Measurements from ENCODE around the gene MUC12. TPM values are rescaled to one million over a fixed set of nuclear protein-coding genes. Genes with fewer than 3 reads are reported as not detected.

The MUC12 gene
- total and polyA plus RNA-seq, 8 donors = 0.03 to 0.80 (median 0.43) TPM; not detected in 2

DNA sequence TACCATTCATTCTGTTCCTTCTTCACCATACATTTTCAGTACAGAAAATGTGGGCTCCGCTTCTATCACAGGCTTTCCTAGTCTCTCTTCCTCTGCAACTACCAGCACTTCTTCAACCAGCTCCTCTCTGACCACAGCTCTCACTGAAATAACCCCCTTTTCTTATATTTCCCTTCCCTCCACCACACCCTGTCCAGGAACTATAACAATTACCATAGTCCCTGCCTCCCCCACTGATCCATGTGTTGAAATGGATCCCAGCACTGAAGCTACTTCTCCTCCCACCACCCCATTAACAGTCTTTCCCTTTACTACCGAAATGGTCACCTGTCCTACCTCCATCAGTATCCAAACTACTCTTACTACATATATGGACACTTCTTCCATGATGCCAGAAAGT, 9.5 kb upstream of the MUC12 start:
- no peak overlapping the region for H3K4me3 ChIP-seq
- H3K27ac ChIP-seq = no peak overlapping the region
- no peaks in the 10 kb centered on the region for H3K9me3 ChIP-seq
- WGBS, 2 donors = 46 to 60% methylated on average over 2 of the region's 2 CpGs
- H3K4me1 ChIP-seq = no peaks in the 10 kb centered on the region
- no peaks in the 10 kb centered on the region for H3K36me3 ChIP-seq
- intact Hi-C loops (cut with DNase I) = no loop called here
- DNase-seq (no peak), ATAC-seq (no peak), FAIRE-seq (no peak)
- H3K27me3 ChIP-seq = peaks cover 0 to 4% (median 0%) of the 10 kb centered on the region in 4 donors
- TF ChIP-seq, protein P1, sequence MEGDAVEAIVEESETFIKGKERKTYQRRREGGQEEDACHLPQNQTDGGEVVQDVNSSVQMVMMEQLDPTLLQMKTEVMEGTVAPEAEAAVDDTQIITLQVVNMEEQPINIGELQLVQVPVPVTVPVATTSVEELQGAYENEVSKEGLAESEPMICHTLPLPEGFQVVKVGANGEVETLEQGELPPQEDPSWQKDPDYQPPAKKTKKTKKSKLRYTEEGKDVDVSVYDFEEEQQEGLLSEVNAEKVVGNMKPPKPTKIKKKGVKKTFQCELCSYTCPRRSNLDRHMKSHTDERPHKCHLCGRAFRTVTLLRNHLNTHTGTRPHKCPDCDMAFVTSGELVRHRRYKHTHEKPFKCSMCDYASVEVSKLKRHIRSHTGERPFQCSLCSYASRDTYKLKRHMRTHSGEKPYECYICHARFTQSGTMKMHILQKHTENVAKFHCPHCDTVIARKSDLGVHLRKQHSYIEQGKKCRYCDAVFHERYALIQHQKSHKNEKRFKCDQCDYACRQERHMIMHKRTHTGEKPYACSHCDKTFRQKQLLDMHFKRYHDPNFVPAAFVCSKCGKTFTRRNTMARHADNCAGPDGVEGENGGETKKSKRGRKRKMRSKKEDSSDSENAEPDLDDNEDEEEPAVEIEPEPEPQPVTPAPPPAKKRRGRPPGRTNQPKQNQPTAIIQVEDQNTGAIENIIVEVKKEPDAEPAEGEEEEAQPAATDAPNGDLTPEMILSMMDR (IDR thresholded peaks at IDR 0.05) = no peak

- TF ChIP-seq, protein P1 (IDR thresholded peaks at IDR 0.05) = no peak
- Histone ChIP-seq H3K27me3 (peaks cover 0 to 17% (median 10%) of the 10 kb centered on the region in 4 donors), H3K4me3 (no peak overlapping the region), H3K27ac (no peak overlapping the region), H3K36me3 (no peaks in the 10 kb centered on the region), H3K9me3 (no peaks in the 10 kb centered on the region), H3K4me1 (peaks cover 0 to 6% (median 0%) of the 10 kb centered on the region in 3 donors)
- intact Hi-C loops (cut with DNase I) = no loop called here
- no peak for DNase-seq
- 70 to 78% methylated on average over 3 of the region's 3 CpGs for WGBS, 2 donors
- no peak for ATAC-seq
- no peak for FAIRE-seq
Observed at GRCh38 chr7:100962537-100962936, 6.8 kb upstream of the MUC12 start.

- no peaks in the 10 kb centered on the region for H3K36me3 ChIP-seq
- 53 to 65% methylated on average over 12 of the region's 12 CpGs for WGBS, 2 donors
- intact Hi-C loops (cut with DNase I) = no loop called here
- peaks cover 0 to 17% (median 10%) of the 10 kb centered on the region in 4 donors for H3K27me3 ChIP-seq
- no peak for FAIRE-seq
- no peak for ATAC-seq
- TF ChIP-seq, protein P1 (IDR thresholded peaks at IDR 0.05) = no peak
- no peak for DNase-seq
- peaks cover 0 to 6% (median 0%) of the 10 kb centered on the region in 3 donors for H3K4me1 ChIP-seq
- H3K9me3 ChIP-seq = no peaks in the 10 kb centered on the region
- H3K27ac ChIP-seq = no peak overlapping the region
- H3K4me3 ChIP-seq = no peak overlapping the region
Observed at GRCh38 chr7:100963386-100963785, 6.0 kb upstream of the MUC12 start.

GRCh38 chr7:100963874-100964273, 5.5 kb upstream of the MUC12 start:
- intact Hi-C loops (cut with DNase I) = no loop called here
- ATAC-seq (no peak), FAIRE-seq (no peak), DNase-seq (no peak)
- peaks cover 0 to 6% (median 0%) of the 10 kb centered on the region in 3 donors for H3K4me1 ChIP-seq
- no peak overlapping the region for H3K27ac ChIP-seq
- H3K27me3 ChIP-seq = peaks cover 0 to 17% (median 10%) of the 10 kb centered on the region in 4 donors
- WGBS, 2 donors = 61 to 72% methylated on average over 8 of the region's 8 CpGs
- H3K9me3 ChIP-seq = no peaks in the 10 kb centered on the region
- H3K4me3 ChIP-seq = no peak overlapping the region
- TF ChIP-seq, protein P1 (IDR thresholded peaks at IDR 0.05) = no peak
- H3K36me3 ChIP-seq = no peaks in the 10 kb centered on the region

DNA sequence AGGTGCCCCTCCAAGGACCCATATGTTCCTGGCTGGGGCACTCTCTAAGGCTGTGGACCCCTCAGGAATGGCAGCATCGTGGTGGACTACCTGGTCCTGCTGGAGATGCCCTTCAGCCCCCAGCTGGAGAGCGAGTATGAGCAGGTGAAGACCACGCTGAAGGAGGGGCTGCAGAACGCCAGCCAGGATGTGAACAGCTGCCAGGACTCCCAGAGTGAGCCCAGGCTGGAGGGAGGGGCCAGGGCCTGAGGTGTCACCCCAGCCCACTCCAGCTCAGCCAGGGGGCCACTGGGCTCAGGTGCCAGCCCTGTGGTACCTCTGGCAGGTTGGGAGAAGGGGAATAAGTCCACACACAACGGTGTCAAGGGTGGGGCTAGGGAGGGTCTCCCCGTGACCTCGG, 4.7 kb upstream of the MUC12 start:
- FAIRE-seq = no peak
- Histone ChIP-seq H3K27me3 (peaks cover 0 to 17% (median 10%) of the 10 kb centered on the region in 4 donors), H3K27ac (no peak overlapping the region), H3K4me1 (peaks cover 0 to 6% (median 0%) of the 10 kb centered on the region in 3 donors), H3K9me3 (no peaks in the 10 kb centered on the region), H3K4me3 (no peak overlapping the region), H3K36me3 (no peaks in the 10 kb centered on the region)
- intact Hi-C loops (cut with DNase I) = no loop called here
- peak in 1 of 6 donors; percentile 79 for DNase-seq
- 21 to 28% methylated on average over 7 of the region's 7 CpGs for WGBS, 2 donors
- TF ChIP-seq, protein P1 (IDR thresholded peaks at IDR 0.05) = no peak
- no peak for ATAC-seq
